ENCODE measurements around the gene MYO3A. TPM values are rescaled to one million over a fixed set of nuclear protein-coding genes. Genes with fewer than 3 reads are reported as not detected.

Gene MYO3A
- total and polyA plus RNA-seq, 2 experiments from 2014 or later = 0.55 to 5.9 TPM

DNA sequence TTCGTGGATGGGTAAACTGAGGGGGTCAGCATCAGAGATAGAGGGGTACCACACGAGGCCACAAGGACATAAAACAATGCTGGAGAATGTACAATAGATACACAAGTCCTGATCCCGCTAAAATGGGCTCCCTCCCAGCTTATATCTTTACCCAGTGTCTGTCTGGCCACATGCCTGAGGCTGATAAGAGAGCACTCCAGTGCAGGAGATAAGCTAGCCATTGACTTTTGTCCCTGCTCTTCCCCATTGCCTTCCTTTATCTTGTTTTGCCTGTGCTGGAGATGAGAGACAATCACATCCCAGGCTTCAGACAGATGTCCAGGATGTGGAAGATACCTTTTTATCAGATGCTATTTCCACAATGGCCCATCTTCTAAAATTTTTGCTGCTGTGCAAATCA lies 288.5 kb downstream of the MYO3A start:
- Histone ChIP-seq H3K36me3 (no peaks in the 10 kb centered on the region), H3K4me3 (no peak overlapping the region), H3K27me3 (peaks cover 72% of the 10 kb centered on the region), H3K27ac (no peak overlapping the region), H3K4me1 (ENCODE audit: low read depth) (peaks cover 4% of the 10 kb centered on the region), H3K9me3 (ENCODE audit: low read depth) (no peaks in the 10 kb centered on the region)
- TF ChIP-seq, protein P1, sequence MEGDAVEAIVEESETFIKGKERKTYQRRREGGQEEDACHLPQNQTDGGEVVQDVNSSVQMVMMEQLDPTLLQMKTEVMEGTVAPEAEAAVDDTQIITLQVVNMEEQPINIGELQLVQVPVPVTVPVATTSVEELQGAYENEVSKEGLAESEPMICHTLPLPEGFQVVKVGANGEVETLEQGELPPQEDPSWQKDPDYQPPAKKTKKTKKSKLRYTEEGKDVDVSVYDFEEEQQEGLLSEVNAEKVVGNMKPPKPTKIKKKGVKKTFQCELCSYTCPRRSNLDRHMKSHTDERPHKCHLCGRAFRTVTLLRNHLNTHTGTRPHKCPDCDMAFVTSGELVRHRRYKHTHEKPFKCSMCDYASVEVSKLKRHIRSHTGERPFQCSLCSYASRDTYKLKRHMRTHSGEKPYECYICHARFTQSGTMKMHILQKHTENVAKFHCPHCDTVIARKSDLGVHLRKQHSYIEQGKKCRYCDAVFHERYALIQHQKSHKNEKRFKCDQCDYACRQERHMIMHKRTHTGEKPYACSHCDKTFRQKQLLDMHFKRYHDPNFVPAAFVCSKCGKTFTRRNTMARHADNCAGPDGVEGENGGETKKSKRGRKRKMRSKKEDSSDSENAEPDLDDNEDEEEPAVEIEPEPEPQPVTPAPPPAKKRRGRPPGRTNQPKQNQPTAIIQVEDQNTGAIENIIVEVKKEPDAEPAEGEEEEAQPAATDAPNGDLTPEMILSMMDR (IDR thresholded peaks at IDR 0.05; ENCODE audit: low read depth, low read length) = no peak
- no peak for DNase-seq (ENCODE audit: low read depth in 1 of 2, low spot score in 1 of 2)

DNA sequence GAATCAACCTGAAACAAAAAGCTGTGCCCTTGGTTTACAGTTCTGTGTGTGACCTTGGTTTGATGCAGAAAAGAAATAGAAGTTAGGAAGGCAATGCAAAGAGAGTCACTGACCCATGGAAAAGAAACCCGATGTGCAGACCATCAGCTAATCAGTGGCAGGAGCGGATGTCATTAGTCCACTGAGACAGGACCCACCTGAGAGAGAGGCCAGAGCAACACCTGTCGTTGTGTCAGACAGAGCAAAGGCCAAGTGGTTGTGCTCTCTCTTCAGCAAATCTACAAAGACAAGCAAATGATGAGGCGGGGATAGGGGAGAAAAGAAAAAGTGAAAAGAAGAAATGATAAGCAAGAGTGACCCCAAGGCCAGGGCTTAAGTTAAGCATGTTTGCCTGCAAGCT lies 291.3 kb downstream of the MYO3A start:
- Histone ChIP-seq H3K27me3 (peaks cover 54% of the 10 kb centered on the region), H3K36me3 (no peaks in the 10 kb centered on the region), H3K27ac (no peak overlapping the region), H3K4me3 (no peak overlapping the region), H3K4me1 (ENCODE audit: low read depth) (no peaks in the 10 kb centered on the region), H3K9me3 (ENCODE audit: low read depth) (no peaks in the 10 kb centered on the region)
- TF ChIP-seq, protein P1 (IDR thresholded peaks at IDR 0.05; ENCODE audit: low read depth, low read length) = no peak
- DNase-seq (ENCODE audit: low read depth in 1 of 2, low spot score in 1 of 2) = no peak

DNA sequence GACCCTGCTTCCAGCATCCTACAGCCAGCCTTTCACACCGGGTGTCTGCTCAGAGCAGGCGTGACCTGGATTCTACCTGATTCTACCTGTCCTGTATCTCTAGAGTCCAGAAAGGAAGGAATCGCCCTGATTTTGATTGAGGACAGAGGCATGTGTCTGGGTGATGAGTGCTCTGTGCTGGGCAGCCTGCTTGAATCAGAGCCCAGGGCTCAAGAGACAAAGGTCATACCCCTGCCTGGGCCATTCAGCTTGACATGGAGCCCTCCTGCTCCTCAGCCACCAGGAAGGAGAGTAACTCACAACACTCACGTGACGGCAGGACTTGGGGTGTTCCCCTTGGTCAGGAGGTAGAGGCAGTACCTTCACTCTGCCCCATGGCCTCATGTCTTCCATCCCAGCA lies 293.8 kb downstream of the MYO3A start:
- H3K9me3 ChIP-seq (ENCODE audit: low read depth) = no peaks in the 10 kb centered on the region
- peaks cover 38% of the 10 kb centered on the region for H3K27me3 ChIP-seq
- TF ChIP-seq, protein P1 (IDR thresholded peaks at IDR 0.05; ENCODE audit: low read depth, low read length) = no peak
- no peaks in the 10 kb centered on the region for H3K36me3 ChIP-seq
- no peak overlapping the region for H3K27ac ChIP-seq
- no peak for DNase-seq (ENCODE audit: low read depth in 1 of 2, low spot score in 1 of 2)
- H3K4me1 ChIP-seq (ENCODE audit: low read depth) = no peaks in the 10 kb centered on the region
- H3K4me3 ChIP-seq = no peak overlapping the region

DNA sequence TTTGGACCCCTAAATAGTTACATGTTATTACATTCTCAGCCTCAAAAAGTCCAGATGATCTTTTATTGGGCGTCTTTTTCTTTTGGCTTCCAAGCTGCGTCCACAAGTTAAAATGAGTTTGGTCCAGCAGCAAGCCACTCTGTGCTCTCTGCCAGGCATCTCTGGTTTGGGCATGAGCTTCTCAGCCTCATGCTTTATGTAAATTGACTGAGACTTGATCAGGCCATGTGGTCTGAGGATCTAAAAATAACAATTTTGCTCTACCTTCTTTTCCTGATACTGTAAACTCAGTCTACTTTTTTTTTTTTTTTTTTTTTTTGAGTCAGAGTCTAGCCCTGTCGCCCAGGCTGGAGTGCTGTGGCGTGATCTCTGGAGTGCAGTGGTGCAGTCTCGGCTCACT lies 298.1 kb downstream of the MYO3A start:
- peaks cover 27% of the 10 kb centered on the region for H3K27me3 ChIP-seq
- H3K4me3 ChIP-seq = no peak overlapping the region
- no peak for DNase-seq (ENCODE audit: low read depth in 1 of 2, low spot score in 1 of 2)
- H3K36me3 ChIP-seq = no peaks in the 10 kb centered on the region
- H3K4me1 ChIP-seq (ENCODE audit: low read depth) = no peaks in the 10 kb centered on the region
- TF ChIP-seq, protein P1 (IDR thresholded peaks at IDR 0.05; ENCODE audit: low read depth, low read length) = no peak
- no peaks in the 10 kb centered on the region for H3K9me3 ChIP-seq (ENCODE audit: low read depth)
- H3K27ac ChIP-seq = no peak overlapping the region

DNA sequence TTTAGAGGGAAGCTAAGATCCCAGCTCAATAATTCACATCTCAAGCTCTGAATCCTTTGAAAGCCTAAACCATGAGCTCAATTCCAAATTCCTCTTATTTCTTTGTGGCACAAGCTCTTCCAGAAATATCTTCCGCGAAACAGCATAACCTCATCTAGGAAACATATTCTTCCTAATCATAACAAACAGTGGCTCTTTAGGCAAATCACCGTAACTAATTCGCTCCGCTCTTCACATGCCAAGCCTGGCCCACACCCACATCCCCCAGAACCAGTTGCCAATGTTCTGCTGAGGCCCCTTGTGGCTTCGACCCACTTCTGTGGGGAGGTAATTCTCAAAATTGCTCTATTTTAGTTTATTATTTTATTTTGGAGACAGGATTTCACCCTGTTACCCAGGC lies 301.7 kb downstream of the MYO3A start:
- no peak overlapping the region for H3K27ac ChIP-seq
- H3K9me3 ChIP-seq (ENCODE audit: low read depth) = no peaks in the 10 kb centered on the region
- no peaks in the 10 kb centered on the region for H3K4me1 ChIP-seq (ENCODE audit: low read depth)
- DNase-seq (ENCODE audit: low read depth in 1 of 2, low spot score in 1 of 2) = no peak
- TF ChIP-seq, protein P1 (IDR thresholded peaks at IDR 0.05; ENCODE audit: low read depth, low read length) = no peak
- H3K36me3 ChIP-seq = no peaks in the 10 kb centered on the region
- H3K27me3 ChIP-seq = peaks cover 31% of the 10 kb centered on the region
- H3K4me3 ChIP-seq = no peak overlapping the region

DNA sequence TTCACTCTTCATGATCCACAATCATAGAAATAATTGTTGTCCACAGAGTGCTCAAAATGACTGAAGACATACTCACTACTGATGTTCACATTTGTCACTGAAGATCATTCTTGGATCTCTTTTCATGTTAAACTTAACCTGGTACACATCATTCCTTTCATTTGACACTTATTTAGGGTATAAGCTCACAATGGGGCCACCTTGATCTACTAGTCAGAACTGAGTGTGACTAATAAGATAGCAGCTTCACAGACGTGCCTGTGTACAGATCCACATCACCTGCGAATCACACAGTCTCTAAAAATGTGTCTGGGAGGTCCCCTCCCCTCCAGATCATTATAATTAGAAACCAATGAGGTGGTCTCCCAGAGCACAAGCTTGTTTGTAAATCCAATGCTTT lies 304.3 kb downstream of the MYO3A start:
- DNase-seq (ENCODE audit: low read depth in 1 of 2, low spot score in 1 of 2) = no peak
- Histone ChIP-seq H3K27me3 (peaks cover 26% of the 10 kb centered on the region), H3K4me1 (ENCODE audit: low read depth) (no peaks in the 10 kb centered on the region), H3K9me3 (ENCODE audit: low read depth) (no peaks in the 10 kb centered on the region), H3K36me3 (no peaks in the 10 kb centered on the region), H3K27ac (no peak overlapping the region), H3K4me3 (no peak overlapping the region)
- TF ChIP-seq, protein P1 (IDR thresholded peaks at IDR 0.05; ENCODE audit: low read depth, low read length) = no peak

Data from cardiac muscle cell (in vitro differentiated cells and primary cell).